Natural killer cell treated with Interleukin-12 subunit alpha and Interleukin-12 subunit beta and Interleukin-15 and Interleukin-18, amount 100 ng/mL, for 72 hours (primary cell): ENCODE measurements around the gene SLC38A3. TPM values are rescaled to one million over a fixed set of nuclear protein-coding genes. Genes with fewer than 3 reads are reported as not detected.
"Not testable (repeated sequence)": the region's sequence is repeated elsewhere in the genome, so short reads cannot be mapped to it uniquely, and the experiment has no call there.

ENCODE experiments used
- ATAC-seq, 2 donors: fragments of 150-1000 bp; cut with Tn5 transposase in 1 of 2; sonication (Bioruptor Pico), chemical (Tn5 transposase) in 1 of 2; 2 replicates each; pipeline ENCODE4 v1.10.0; 2021
- DNase-seq: peaks from one replicate; pipeline ENCODE4 v3.0.0; 2022; ENCODE audit warnings: low spot score
- H3K27ac Mint-ChIP-seq, 2 donors: 1 replicate in 1 of 2; 2 replicates in 1 of 2; pipeline ENCODE4 v1.8.0; 2022; ENCODE audit warnings: mixed read lengths in 2 of 2, mild to moderate bottlenecking in 1 of 2, moderate library complexity in 1 of 2
- H3K27me3 Mint-ChIP-seq, 2 donors: 1 replicate in 1 of 2; 2 replicates in 1 of 2; pipeline ENCODE4 v1.8.0; 2022; ENCODE audit warnings: mixed read lengths in 2 of 2
- H3K36me3 Mint-ChIP-seq: one replicate; pipeline ENCODE4 v1.8.0; 2022; ENCODE audit warnings: mixed read lengths
- H3K4me1 Mint-ChIP-seq, 2 donors: 1 replicate in 1 of 2; 2 replicates in 1 of 2; pipeline ENCODE4 v1.8.0; 2022; ENCODE audit warnings: low read depth in 2 of 2, mixed read lengths in 2 of 2, mild to moderate bottlenecking in 1 of 2
- H3K4me3 Mint-ChIP-seq: one replicate; pipeline ENCODE4 v1.8.0; 2022; ENCODE audit warnings: mixed read lengths
- H3K9me3 Mint-ChIP-seq: 2 replicates; pipeline ENCODE4 v1.8.0; 2022; ENCODE audit warnings: mixed read lengths
- total RNA-seq, 2 donors: library from RNA; stranded (reverse); gene quantifications; one replicate each; pipeline ENCODE4 v1.2.3, GENCODE V29; 2022

The SLC38A3 gene
- total RNA-seq, 2 donors from 2014 or later: not detected

GRCh38 chr3:50214824-50215223, 9.8 kb downstream of the SLC38A3 start:
- ATAC-seq (no peak), DNase-seq (no peak)
- Mint-ChIP-seq H3K27me3 (no peaks in the 10 kb centered on the region), H3K27ac (no peak overlapping the region), H3K4me3 (no peak overlapping the region), H3K36me3 (no peaks in the 10 kb centered on the region), H3K9me3 (no peaks in the 10 kb centered on the region), H3K4me1 (peaks cover 0 to 6% of the 10 kb centered on the region in 2 donors)

GRCh38 chr3:50215529-50215928, 10.5 kb downstream of the SLC38A3 start:
- Mint-ChIP-seq H3K27me3 (no peaks in the 10 kb centered on the region), H3K36me3 (no peaks in the 10 kb centered on the region), H3K27ac (no peak overlapping the region), H3K4me1 (peaks cover 0 to 6% of the 10 kb centered on the region in 2 donors), H3K9me3 (no peaks in the 10 kb centered on the region), H3K4me3 (no peak overlapping the region)
- ATAC-seq (no peak), DNase-seq (no peak)

DNA sequence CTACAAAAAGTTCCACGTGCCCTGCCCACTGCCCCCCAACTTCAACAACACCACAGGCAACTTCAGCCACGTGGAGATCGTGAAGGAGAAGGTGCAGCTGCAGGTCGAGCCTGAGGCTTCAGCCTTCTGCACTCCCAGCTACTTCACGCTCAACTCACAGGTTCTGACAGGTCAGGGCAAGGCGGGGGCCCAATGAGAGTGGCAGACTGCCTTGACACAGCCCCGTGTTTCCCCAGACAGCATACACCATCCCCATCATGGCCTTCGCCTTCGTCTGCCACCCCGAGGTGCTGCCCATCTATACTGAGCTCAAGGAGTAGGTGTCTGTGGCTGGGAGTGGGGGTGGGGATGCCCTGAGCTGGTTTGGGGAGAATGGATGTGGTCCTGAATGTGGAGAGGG, 12.6 kb downstream of the SLC38A3 start:
- Mint-ChIP-seq H3K4me1 (no peaks in the 10 kb centered on the region), H3K4me3 (no peak overlapping the region), H3K27me3 (no peaks in the 10 kb centered on the region), H3K27ac (no peak overlapping the region), H3K36me3 (no peaks in the 10 kb centered on the region), H3K9me3 (no peaks in the 10 kb centered on the region)
- ATAC-seq (no peak), DNase-seq (no peak)

DNA sequence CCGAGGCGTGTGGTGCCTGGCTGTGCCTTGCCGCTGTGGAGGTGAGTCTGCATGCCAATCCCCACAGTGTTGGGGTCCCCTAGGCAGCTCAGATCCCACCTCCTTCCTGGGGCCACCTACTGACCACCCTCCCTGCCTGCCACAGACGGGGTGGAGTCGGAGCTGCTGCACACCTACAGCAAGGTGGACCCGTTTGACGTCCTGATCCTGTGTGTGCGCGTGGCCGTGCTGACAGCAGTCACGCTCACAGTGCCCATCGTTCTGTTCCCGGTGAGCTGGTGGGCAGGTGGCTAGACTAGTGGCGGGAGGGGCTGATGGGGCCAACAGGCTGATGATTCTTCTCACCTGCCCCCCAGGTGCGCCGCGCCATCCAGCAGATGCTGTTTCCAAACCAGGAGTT, 13.4 kb downstream of the SLC38A3 start:
- no peak overlapping the region for H3K27ac Mint-ChIP-seq
- DNase-seq: no peak
- no peaks in the 10 kb centered on the region for H3K36me3 Mint-ChIP-seq
- H3K9me3 Mint-ChIP-seq: no peaks in the 10 kb centered on the region
- no peaks in the 10 kb centered on the region for H3K27me3 Mint-ChIP-seq
- ATAC-seq: no peak
- H3K4me1 Mint-ChIP-seq: no peaks in the 10 kb centered on the region
- H3K4me3 Mint-ChIP-seq: no peak overlapping the region

GRCh38 chr3:50219285-50219684, 14.2 kb downstream of the SLC38A3 start:
- DNase-seq: no peak
- Mint-ChIP-seq H3K4me3 (no peak overlapping the region), H3K27ac (no peak overlapping the region), H3K9me3 (no peaks in the 10 kb centered on the region), H3K27me3 (peaks cover 0 to 2% of the 10 kb centered on the region in 2 donors), H3K36me3 (no peaks in the 10 kb centered on the region), H3K4me1 (no peaks in the 10 kb centered on the region)
- no peak for ATAC-seq

DNA sequence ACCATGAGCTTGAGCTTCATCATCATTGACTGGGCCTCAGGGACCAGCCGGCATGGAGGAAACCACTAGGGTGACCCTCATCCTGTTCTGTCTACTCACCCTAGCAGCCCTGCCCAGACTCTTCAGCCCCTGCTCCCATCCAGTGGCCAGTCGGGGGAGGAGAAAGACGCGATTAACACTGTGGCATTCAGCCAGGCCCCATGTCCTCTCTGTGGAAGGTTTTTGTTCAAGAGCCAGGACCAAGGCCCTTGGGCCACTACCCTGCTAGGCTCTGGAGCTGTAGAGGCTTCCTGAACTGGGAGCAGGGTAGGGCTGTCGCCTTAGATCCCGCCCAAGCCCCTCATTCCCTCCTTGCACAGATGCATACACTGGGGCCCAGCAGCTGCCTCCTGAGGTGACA, 15.0 kb downstream of the SLC38A3 start:
- Mint-ChIP-seq H3K9me3 (no peaks in the 10 kb centered on the region), H3K36me3 (no peaks in the 10 kb centered on the region), H3K27ac (no peak overlapping the region), H3K4me3 (no peak overlapping the region), H3K27me3 (peaks cover 2 to 7% of the 10 kb centered on the region in 2 donors), H3K4me1 (peaks cover 4 to 6% of the 10 kb centered on the region in 2 donors)
- no peak for ATAC-seq
- DNase-seq: no peak

DNA sequence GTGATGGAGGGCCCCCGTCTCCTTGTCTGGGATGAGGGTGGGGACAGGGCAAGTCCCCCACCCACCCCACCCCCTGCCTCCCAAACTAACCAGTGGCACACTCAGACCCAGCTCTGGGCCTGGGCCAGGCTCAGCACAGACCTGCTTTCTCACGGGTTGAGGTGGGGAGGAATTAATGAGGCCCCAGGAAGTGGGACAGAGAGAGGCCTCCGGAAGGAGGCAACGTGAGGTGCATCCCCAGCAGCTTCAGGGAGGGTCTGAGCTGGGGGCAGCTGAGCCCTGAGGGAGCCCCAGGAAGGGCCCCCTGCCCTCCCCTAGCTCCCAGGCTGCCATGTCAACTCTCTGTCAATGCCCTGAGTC, 16.0 kb downstream of the SLC38A3 start:
- Mint-ChIP-seq H3K4me1 (peaks cover 6 to 10% of the 10 kb centered on the region in 2 donors), H3K27ac (no peak overlapping the region), H3K36me3 (no peaks in the 10 kb centered on the region), H3K9me3 (no peaks in the 10 kb centered on the region), H3K4me3 (no peak overlapping the region), H3K27me3 (peaks cover 2 to 8% of the 10 kb centered on the region in 2 donors)
- no peak for ATAC-seq
- no peak for DNase-seq

GRCh38 chr3:50221411-50222168, 16.5 kb downstream of the SLC38A3 start:
- no peaks in the 10 kb centered on the region for H3K36me3 Mint-ChIP-seq
- H3K4me1 Mint-ChIP-seq: peaks cover 8 to 11% of the 10 kb centered on the region in 2 donors
- DNase-seq: no peak
- peaks cover 2 to 8% of the 10 kb centered on the region in 2 donors for H3K27me3 Mint-ChIP-seq
- no peaks in the 10 kb centered on the region for H3K9me3 Mint-ChIP-seq
- H3K4me3 Mint-ChIP-seq: no peak overlapping the region
- H3K27ac Mint-ChIP-seq: no peak overlapping the region
- no peak for ATAC-seq

GRCh38 chr3:50222169-50222528, 17.1 kb downstream of the SLC38A3 start:
- no peak for DNase-seq
- peaks cover 2 to 8% of the 10 kb centered on the region in 2 donors for H3K27me3 Mint-ChIP-seq
- H3K36me3 Mint-ChIP-seq: no peaks in the 10 kb centered on the region
- no peak overlapping the region for H3K4me3 Mint-ChIP-seq
- no peak overlapping the region for H3K27ac Mint-ChIP-seq
- no peaks in the 10 kb centered on the region for H3K9me3 Mint-ChIP-seq
- ATAC-seq: no peak
- peaks cover 13 to 15% of the 10 kb centered on the region in 2 donors for H3K4me1 Mint-ChIP-seq

GRCh38 chr3:50224639-50225038, 19.6 kb downstream of the SLC38A3 start:
- peak overlapping the region in 1 of 2 donors; percentile 88 for H3K27ac Mint-ChIP-seq
- H3K27me3 Mint-ChIP-seq: peaks cover 2 to 8% of the 10 kb centered on the region in 2 donors
- ATAC-seq: no peak
- peak overlapping the region; percentile 37 for H3K4me3 Mint-ChIP-seq
- H3K36me3 Mint-ChIP-seq: no peaks in the 10 kb centered on the region
- DNase-seq: no peak
- peaks cover 25 to 31% of the 10 kb centered on the region in 2 donors for H3K4me1 Mint-ChIP-seq
- no peaks in the 10 kb centered on the region for H3K9me3 Mint-ChIP-seq

DNA sequence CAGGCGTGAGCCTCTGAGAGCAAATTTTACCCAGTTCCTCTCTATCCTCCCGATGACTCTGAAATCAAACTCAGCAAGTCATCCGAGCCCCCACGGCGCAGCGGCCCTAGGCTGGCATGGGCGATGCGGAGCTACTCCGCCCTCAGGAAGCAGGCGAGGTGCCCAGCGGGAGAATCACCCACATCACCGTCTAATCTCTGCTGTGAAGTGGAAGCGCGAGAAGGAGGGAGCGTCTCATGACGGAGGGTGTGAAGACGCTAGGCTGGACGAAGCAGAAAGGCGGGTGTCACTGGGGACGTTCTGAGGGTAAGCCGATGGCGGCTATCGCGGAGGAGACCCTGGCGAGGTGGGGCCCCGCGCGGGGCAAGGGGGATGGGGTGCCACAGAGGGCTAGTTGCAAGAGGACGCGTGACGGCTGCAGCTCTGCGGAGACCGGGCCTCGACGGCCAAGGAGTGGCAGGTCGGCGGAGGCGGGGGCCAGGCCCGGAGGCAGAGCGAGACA, 21.9 kb downstream of the SLC38A3 start:
- ATAC-seq (peak; percentile 36 to 50), DNase-seq (no peak)
- Mint-ChIP-seq H3K27me3 (peaks cover 2 to 8% of the 10 kb centered on the region in 2 donors), H3K36me3 (no peaks in the 10 kb centered on the region), H3K4me3 (peak overlapping the region; percentile 91), H3K9me3 (no peaks in the 10 kb centered on the region), H3K4me1 (peaks cover 25 to 36% of the 10 kb centered on the region in 2 donors), H3K27ac (peak overlapping the region; percentile 80 to 88)

GRCh38 chr3:50227390-50228183, 22.5 kb downstream of the SLC38A3 start:
- Mint-ChIP-seq H3K27me3 (peaks cover 2 to 8% of the 10 kb centered on the region in 2 donors), H3K36me3 (no peaks in the 10 kb centered on the region), H3K4me3 (peak overlapping the region; percentile 91), H3K4me1 (peaks cover 25 to 36% of the 10 kb centered on the region in 2 donors), H3K9me3 (no peaks in the 10 kb centered on the region), H3K27ac (peak overlapping the region; percentile 80 to 88)
- peak; percentile 96 for DNase-seq
- ATAC-seq: peak; percentile 94 to 95

DNA sequence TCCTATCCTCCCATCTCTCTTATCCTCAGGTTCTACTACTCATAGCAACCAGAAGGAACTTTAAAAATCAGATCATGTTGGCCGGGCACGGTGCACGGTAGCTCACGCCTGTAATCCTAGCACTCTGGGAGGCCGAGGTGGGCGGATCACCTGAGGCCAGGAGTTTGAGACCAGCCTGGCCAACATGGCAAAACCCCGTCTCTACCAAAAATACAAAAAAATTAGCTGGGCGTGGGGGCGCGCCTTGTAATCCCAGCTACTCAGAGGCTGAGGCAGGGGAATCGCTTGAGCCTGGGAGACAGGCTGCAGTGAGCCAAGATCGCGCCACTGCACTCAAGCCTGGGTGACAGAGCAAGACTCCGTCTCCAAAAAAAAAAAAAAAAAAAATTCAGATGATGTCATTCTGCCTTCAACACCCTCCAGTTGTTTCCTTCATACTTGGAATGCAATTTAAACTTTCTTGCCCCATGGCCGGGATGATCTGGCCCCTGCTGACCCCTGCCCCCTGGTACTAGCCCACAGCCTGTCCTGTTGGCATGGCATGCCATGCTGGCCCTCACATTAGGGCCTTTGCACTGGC, 23.2 kb downstream of the SLC38A3 start:
- H3K4me3 Mint-ChIP-seq: peak overlapping the region; percentile 91
- not testable (repeated sequence) for H3K27me3 Mint-ChIP-seq, ATAC-seq, H3K9me3 Mint-ChIP-seq, H3K36me3 Mint-ChIP-seq, DNase-seq
- H3K27ac Mint-ChIP-seq: peak overlapping the region; percentile 80 to 88
- H3K4me1 Mint-ChIP-seq: peaks cover 25 to 36% of the 10 kb centered on the region in 2 donors

- Mint-ChIP-seq H3K36me3 (no peaks in the 10 kb centered on the region), H3K27me3 (peaks cover 0 to 7% of the 10 kb centered on the region in 2 donors), H3K9me3 (no peaks in the 10 kb centered on the region), H3K4me3 (peak overlapping the region; percentile 4), H3K4me1 (peaks cover 27 to 36% of the 10 kb centered on the region in 2 donors), H3K27ac (no peak overlapping the region)
- DNase-seq: no peak
- no peak for ATAC-seq
These were observed 24.4 kb downstream of the SLC38A3 start for GRCh38 chr3:50229490-50229889.
